HFFc6 (cell line): ENCODE measurements around the gene MYH6. TPM values are rescaled to one million over a fixed set of nuclear protein-coding genes. Genes with fewer than 3 reads are reported as not detected.

ENCODE experiments used
- DNase-seq: peaks from one replicate; pipeline ENCODE4 v3.0.0-alpha.2; 2018
- H3K27ac Mint-ChIP-seq: 2 replicates; pipeline ENCODE4 v1.8.0; 2020; ENCODE audit warnings: mild to moderate bottlenecking, mixed read lengths
- H3K27me3 Mint-ChIP-seq: 2 replicates; pipeline ENCODE4 v1.8.0; 2021; ENCODE audit warnings: mild to moderate bottlenecking, moderate library complexity, mixed read lengths; ENCODE audit not compliant: insufficient read depth
- H3K36me3 Mint-ChIP-seq: 2 replicates; pipeline ENCODE4 v1.8.0; 2021; ENCODE audit warnings: low read depth, mixed read lengths
- H3K4me1 Mint-ChIP-seq: 2 replicates; pipeline ENCODE4 v1.8.0; 2020; ENCODE audit warnings: low read depth, mixed read lengths
- H3K4me3 Mint-ChIP-seq: 2 replicates; pipeline ENCODE4 v1.8.0; 2020; ENCODE audit warnings: mild to moderate bottlenecking, moderate library complexity, mixed read lengths
- H3K9me3 Mint-ChIP-seq: 2 replicates; pipeline ENCODE4 v1.8.0; 2020; ENCODE audit warnings: mild to moderate bottlenecking, mixed read lengths
- total RNA-seq, 6 experiments: library from RNA; stranded (reverse); fragmentation: NEBNext Ultra II Directional; extraction: Animal tissue kit (Norgen Biotek cat#: 25700); gene quantifications; 2 replicates in 1 of 6; 3 replicates in 5 of 6; pipeline ENCODE4 v1.2.3, GENCODE V29; 2021
- TF ChIP-seq, protein P1 (sequence below): fragments of 200-600 bp; sonication (generic); IDR thresholded peaks from 2 replicates; pipeline ENCODE4 v1.5.0; 2021; ENCODE audit warnings: antibody characterized with exemption, mild to moderate bottlenecking

MYH6 gene
- total RNA-seq, 6 experiments from 2014 or later: not detected

DNA sequence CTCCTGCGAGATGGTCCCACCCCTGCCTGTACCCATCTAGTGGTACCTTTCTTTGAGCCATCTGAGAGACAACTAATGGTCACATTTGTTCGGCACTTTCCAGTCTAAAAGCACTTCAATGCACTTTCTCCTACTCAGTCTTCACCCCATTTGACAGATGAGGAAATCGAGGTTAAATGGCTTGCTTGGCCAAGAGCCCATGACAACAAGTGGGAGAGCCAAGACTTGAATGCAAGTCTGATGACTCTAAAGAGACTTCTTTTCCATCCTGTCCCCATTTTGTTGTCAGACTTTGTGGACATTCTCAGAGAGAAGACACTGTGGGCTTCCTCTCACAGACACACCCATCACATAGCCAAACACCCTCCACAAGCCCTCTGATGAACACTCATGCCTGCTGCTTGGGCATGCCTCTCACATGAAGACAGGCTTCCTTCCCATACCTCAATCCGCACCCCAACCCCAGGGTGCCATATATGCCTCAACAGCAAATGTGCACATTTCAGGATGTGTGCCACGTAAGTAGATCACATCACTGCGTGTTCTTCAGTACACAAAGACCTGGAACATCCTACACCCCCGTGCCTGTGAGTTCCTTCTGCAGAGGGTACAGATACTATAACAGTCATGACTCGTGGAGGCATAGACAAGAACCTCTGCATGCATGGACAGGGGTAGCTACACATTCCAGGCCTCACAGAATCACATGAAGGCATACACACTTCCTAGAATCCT lies 26.6 kb upstream of the MYH6 start:
- H3K9me3 Mint-ChIP-seq: no peaks in the 10 kb centered on the region
- TF ChIP-seq, protein P1, sequence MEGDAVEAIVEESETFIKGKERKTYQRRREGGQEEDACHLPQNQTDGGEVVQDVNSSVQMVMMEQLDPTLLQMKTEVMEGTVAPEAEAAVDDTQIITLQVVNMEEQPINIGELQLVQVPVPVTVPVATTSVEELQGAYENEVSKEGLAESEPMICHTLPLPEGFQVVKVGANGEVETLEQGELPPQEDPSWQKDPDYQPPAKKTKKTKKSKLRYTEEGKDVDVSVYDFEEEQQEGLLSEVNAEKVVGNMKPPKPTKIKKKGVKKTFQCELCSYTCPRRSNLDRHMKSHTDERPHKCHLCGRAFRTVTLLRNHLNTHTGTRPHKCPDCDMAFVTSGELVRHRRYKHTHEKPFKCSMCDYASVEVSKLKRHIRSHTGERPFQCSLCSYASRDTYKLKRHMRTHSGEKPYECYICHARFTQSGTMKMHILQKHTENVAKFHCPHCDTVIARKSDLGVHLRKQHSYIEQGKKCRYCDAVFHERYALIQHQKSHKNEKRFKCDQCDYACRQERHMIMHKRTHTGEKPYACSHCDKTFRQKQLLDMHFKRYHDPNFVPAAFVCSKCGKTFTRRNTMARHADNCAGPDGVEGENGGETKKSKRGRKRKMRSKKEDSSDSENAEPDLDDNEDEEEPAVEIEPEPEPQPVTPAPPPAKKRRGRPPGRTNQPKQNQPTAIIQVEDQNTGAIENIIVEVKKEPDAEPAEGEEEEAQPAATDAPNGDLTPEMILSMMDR: no peak
- no peaks in the 10 kb centered on the region for H3K4me1 Mint-ChIP-seq
- no peak overlapping the region for H3K27ac Mint-ChIP-seq
- no peak overlapping the region for H3K4me3 Mint-ChIP-seq
- no peaks in the 10 kb centered on the region for H3K36me3 Mint-ChIP-seq
- H3K27me3 Mint-ChIP-seq: peaks cover 42% of the 10 kb centered on the region
- DNase-seq: no peak

DNA sequence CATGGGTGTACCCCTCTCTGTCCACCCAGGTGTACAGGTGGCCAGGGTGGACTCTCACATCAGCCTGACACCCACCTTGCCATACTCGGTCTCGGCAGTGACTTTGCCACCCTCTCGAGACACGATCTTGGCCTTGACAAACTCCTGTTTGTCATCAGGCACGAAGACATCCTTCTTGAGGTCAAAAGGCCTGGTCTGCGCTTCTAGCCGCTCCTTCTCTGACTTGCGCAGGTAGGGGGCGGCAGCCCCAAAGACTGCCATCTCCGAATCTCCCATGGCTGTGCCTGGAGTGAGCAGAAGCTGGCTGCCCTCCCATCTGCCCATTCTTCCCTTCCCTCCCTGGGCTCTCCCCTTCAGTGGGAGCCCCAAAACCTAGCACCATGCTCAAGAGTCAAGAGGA lies 25.4 kb upstream of the MYH6 start:
- Mint-ChIP-seq H3K27ac (no peak overlapping the region), H3K36me3 (no peaks in the 10 kb centered on the region), H3K9me3 (no peaks in the 10 kb centered on the region), H3K4me3 (no peak overlapping the region), H3K27me3 (peaks cover 36% of the 10 kb centered on the region), H3K4me1 (no peaks in the 10 kb centered on the region)
- TF ChIP-seq, protein P1: no peak
- DNase-seq: no peak

GRCh38 chr14:23432946-23433345 lies 24.9 kb upstream of the MYH6 start:
- H3K4me1 Mint-ChIP-seq: no peaks in the 10 kb centered on the region
- no peaks in the 10 kb centered on the region for H3K36me3 Mint-ChIP-seq
- no peak for DNase-seq
- H3K27ac Mint-ChIP-seq: no peak overlapping the region
- H3K9me3 Mint-ChIP-seq: no peaks in the 10 kb centered on the region
- peaks cover 39% of the 10 kb centered on the region for H3K27me3 Mint-ChIP-seq
- TF ChIP-seq, protein P1: no peak
- H3K4me3 Mint-ChIP-seq: no peak overlapping the region

- no peaks in the 10 kb centered on the region for H3K9me3 Mint-ChIP-seq
- TF ChIP-seq, protein P1: no peak
- H3K27ac Mint-ChIP-seq: no peak overlapping the region
- peaks cover 37% of the 10 kb centered on the region for H3K27me3 Mint-ChIP-seq
- H3K4me3 Mint-ChIP-seq: no peak overlapping the region
- DNase-seq: no peak
- H3K4me1 Mint-ChIP-seq: no peaks in the 10 kb centered on the region
- H3K36me3 Mint-ChIP-seq: no peaks in the 10 kb centered on the region
Observed at GRCh38 chr14:23432102-23432925, 24.2 kb upstream of the MYH6 start.

- DNase-seq: no peak
- H3K9me3 Mint-ChIP-seq: no peaks in the 10 kb centered on the region
- no peaks in the 10 kb centered on the region for H3K36me3 Mint-ChIP-seq
- TF ChIP-seq, protein P1: no peak
- H3K4me1 Mint-ChIP-seq: no peaks in the 10 kb centered on the region
- H3K27ac Mint-ChIP-seq: no peak overlapping the region
- H3K27me3 Mint-ChIP-seq: peaks cover 37% of the 10 kb centered on the region
- H3K4me3 Mint-ChIP-seq: no peak overlapping the region
Observed at GRCh38 chr14:23431486-23431885, 23.4 kb upstream of the MYH6 start.
